Stimulated activated CD8-positive, alpha-beta memory T cell treated with anti-CD3 and anti-CD28 coated beads, Interleukin-15, amount 100 ng/mL, for 1 hour (primary cell): ENCODE measurements around the gene DAB1.
"Not testable (repeated sequence)": the region's sequence is repeated elsewhere in the genome, so short reads cannot be mapped to it uniquely, and the experiment has no call there.

Experiments used
- DNase-seq: peaks from one replicate; pipeline ENCODE4 v3.0.0-alpha.2; 2020; ENCODE audit warnings: low read depth

Gene DAB1

GRCh38 chr1:57117753-57118152, 306.1 kb downstream of the DAB1 start:
- no peak for DNase-seq

DNA sequence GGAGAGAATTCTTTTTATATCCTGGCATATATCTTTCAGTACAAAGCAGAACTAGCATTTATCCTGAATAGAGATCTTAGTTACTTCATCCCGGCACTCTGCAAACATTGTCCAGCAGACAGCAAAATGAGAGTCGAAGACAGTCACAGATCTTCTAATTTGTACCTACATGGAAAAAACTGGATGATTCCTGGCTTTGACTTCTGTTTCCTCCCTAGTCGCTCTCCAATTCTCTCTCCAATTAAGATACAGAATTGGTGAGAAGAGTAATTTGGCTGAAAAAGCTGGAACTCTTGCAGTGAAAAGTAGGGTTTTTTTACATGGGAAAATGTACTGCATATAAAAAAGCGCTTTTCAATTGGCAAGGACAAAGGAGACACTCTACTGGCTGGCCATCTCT, 307.0 kb downstream of the DAB1 start:
- no peak for DNase-seq

- no peak for DNase-seq
These were observed 308.7 kb downstream of the DAB1 start for GRCh38 chr1:57115030-57115614.

DNA sequence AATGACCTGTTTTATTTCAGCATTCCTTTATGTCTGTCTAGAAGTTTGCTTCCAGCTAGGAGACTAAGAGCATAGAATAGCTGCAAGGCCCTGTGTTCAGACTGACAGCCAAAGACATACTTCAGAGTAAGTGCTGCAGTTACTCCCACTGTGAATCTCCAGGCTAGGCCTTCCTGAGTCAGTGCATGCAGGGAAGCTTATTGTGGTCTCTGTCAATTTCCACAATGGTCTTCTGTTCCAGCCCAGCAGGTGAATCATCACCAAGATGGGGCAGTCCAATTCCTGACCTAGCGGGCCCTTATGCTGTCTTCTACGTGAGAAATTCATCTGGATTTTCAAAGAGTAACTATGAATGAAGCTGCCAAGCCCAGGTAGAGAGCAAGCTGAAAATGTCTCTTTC, 311.7 kb downstream of the DAB1 start:
- DNase-seq, result no peak

DNA sequence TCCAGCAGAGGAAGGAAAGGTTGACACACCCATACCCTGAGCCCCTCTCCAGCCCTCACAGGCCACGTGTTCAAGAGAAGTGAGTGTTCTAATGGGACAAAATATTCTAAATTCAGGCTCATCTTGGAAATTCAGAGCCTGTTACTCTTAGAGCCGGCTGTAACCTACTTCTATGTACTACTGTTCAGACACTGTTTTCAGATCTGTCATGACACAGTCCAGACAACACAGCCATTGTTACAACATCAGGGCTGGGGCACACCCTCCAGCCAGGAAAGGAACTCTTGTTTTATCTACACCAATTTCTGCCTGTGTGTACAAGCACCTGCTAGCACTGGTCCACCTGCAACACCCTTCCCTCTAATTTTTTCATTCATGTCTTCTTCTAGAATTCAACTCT, 312.7 kb downstream of the DAB1 start:
- DNase-seq, result no peak

DNA sequence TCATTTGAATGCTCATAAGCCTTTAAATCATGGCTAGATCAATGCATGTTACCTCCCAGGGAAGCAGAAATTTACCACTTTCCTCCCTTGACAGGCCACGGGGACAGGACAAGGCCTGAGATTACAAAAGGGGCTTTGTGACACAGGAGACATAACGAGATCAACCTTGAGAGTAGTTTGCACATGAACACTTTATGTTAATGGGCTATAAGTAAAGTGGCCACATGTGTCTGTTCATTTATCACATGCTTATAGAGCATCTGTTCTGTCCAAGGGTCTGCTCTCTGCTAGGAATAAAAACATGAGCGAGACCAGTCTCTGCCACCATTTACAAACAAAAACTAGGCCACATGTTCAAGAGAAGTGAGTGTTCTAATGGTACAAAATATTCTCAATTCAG, 314.0 kb downstream of the DAB1 start:
- DNase-seq, result no peak

GRCh38 chr1:57109247-57109646, 314.6 kb downstream of the DAB1 start:
- DNase-seq, result no peak

DNA sequence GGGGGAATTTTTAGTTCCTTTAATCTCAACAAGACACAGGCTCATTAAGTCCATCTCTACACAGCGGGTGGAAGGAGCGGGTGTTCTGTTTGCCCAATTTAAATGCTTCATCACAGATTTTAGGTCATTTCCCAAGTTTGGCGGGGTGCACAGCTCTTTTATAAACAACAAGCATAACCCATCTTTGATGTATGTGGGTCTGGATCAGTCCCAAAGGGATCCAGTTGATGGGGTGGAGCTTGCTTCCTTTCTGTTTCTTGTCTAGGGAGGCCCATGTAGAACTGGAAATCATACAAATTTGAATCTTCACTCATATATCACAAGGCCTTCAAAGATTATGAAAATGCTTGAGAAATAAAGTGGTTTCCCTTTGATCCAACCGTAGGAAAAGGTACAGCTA, 317.6 kb downstream of the DAB1 start:
- DNase-seq, result no peak

DNA sequence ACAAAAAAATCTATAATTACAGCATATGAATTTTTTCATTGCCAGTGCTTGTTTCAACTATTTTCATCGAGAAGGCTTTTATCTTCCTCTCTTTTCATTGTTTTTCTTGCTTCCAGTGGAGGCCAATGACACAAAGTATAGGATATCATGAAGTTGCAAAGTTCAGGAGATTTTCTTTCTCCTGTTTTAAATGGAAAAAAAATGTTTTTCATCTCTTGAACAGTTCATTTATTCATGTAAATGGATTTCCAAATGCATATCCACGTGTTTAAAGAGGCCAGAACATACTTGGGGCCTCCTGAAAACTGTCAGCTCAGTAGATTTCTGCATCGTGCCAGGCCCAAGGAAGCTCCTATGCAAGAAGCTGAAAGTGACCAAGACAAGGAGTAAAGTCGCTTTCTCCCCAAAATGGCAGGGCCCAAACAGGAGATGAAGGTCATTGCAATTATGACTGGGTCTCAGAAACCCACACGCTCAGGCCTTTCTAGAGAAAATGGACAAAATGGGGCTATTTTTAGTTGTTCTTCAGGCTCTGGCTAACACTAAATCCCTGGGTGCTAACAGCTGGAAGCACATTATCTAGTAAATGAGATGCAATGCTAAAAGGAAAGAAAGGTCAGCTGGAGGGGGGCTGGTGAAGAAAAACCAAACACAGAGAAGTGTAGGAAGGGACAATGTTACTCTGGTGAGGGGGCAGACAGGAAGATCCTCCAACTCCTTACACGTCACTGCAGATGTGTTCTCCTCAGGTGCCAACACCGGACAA, 321.1 kb downstream of the DAB1 start:
- DNase-seq, result no peak

- DNase-seq, result no peak
These were observed 322.7 kb downstream of the DAB1 start for GRCh38 chr1:57101209-57101608.

DNA sequence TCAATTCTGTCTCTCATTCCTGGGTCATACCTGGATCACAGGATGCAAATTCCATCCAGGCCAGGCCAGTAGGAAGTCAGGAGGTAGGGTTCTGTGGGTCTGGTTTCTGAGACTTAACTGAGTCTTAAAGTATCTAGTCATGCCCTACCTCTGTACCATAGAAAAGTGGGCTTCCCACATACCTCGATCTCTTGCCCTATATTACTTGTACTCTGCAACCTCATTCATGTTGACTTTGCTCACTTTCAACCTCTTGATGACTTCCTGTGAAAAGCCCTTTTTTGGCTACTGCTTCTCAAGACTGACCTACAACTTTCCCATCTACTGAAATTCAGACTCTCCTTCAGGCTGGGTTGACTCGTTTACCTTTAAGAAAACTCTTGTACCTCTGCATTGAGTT, 329.1 kb downstream of the DAB1 start:
- no peak for DNase-seq

- no peak for DNase-seq
These were observed 330.7 kb downstream of the DAB1 start for GRCh38 chr1:57093122-57093521.

GRCh38 chr1:57091642-57092041, 332.2 kb downstream of the DAB1 start:
- DNase-seq, result no peak

DNA sequence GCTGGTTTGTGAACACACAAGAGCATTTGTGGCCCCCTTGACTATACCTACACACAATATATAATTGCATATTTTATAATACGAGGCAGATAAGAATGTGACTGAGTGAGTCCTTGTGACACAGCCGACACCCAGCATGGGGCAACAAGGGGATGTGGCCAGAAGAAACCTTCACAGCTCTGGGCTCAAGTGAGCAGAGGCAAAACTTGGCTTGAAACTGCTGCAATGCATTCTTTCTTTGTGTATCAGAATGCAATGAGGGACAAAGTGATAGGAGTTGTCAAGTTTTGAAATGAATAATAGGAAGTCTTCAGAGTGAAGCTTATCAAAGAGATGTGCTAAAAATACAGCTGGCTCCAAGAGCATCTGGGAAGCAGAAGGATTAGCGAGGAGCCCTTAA, 334.0 kb downstream of the DAB1 start:
- DNase-seq, result no peak

DNA sequence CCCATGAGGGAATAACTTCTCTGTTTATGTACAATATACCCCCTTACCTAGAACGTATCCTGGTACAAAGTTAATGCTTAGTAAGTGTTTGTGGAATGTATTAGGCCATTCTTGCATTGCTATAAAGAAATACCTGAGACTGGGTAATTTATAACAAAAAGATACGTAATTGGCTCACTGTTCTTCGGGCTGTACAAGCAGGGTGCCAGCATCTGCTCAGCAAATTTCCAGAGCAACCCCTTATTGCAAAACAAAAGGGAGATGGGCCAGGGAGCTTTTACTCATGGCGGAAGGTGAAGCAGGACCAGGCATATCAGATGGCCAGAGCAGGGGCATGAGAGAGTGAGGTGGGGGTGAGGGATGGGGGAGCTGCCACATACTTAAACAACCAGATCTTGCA, 334.6 kb downstream of the DAB1 start:
- no peak for DNase-seq

DNA sequence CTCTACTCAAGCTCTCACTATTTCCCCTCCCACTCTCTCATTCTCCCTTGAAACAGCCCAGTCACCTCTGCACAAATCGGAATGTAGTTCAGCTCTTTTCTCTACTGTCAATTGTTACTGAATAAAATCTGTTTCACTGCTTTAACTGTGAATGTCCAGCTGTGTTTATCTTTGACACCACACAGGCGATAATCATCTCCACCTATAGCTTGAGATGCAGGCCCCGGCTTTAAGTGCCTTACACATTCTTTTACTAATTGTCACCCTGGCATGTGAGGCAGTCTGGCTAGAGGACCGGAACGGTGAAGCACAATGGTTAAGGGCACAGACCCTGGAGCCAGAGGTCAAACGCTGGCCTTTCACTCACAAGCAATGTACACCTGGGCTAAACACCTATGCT, 335.2 kb downstream of the DAB1 start:
- DNase-seq, result no peak

- DNase-seq, result not testable (repeated sequence)
These were observed 336.2 kb downstream of the DAB1 start for GRCh38 chr1:57087660-57088059.

GRCh38 chr1:57086154-57086553, 337.7 kb downstream of the DAB1 start:
- no peak for DNase-seq

DNA sequence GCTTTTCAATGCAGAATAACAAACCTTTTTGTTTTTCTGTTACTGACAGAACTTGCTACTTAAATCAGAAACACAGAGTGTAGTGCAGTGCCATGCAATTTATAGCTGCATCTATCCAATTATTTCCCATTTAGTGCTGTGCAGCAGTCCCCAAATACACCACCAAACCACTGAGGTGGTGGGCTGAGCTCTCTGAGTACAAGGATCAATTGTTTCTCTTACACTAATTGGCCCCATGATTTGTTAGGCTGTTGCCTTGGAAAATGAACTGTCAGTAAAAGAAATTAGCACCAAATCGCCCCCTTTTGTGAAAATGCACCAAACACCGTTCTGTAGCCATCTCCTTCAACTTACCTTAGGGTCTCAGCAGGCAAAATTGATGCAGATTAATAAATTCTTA, 339.2 kb downstream of the DAB1 start:
- no peak for DNase-seq

DNA sequence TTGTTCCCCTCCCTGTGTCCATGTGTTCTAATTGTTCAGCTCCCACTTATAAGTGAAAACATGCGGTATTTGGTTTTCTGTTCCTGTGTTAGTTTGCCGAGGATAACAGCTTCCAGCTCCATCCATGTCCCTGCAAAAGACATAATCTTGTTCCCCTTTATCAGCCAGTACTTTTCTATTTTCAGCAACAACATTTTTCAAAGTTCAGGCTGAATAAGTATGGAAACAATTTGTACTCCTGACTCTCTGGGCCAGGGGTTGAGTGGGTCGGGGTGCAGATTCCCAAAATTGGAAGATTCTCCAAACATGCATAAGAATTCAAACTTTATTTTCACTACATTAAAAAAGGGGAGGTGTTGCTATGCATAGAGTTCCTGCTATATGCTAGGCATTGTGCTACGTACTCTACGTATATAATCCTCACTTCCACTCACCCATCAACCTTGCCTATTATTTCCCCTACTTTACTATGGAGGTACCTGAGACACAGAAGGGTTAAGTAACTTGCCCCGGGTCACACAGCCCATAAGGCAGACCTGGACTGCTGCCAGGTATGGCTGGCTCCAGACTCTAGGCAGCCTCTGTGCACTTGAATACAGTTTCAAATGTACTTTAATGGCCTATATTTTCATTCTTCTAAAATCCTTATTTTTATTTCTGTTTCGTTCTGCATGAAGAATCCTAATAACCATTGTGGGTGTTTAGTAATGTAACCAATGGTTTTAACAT, 341.0 kb downstream of the DAB1 start:
- DNase-seq, result no peak

DNA sequence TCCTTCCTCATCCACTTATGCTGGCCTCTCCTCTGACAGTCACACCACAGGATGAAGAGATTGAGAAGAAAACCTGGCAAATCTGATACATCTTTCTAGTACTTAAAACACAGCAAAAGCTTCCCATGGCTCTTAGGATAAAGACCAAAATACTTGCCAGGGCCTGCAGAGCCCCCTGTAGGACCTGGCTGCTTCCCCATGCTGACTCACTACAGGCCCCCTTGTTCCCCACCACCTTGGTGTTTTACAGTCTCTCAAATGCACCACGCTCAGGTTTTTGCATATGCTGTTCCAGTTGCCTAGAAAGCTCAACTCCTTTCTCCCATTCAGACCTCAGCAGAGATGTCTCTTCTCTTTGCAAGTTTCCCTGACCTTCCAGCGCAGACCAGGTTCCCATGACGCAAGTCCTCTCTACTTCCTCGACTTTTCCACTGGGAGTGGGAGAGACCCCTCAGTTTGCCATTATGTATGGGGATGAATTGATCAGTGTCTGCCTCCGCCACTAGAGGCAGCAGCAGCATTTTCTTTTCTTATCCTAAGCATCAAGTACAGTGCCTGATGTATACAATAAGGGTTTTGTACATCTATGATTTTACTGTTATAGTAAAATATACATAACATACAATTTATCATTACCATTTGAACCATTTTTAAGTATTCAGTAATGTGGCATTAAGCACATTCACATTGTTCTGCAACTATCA, 344.3 kb downstream of the DAB1 start:
- DNase-seq, result no peak

DNA sequence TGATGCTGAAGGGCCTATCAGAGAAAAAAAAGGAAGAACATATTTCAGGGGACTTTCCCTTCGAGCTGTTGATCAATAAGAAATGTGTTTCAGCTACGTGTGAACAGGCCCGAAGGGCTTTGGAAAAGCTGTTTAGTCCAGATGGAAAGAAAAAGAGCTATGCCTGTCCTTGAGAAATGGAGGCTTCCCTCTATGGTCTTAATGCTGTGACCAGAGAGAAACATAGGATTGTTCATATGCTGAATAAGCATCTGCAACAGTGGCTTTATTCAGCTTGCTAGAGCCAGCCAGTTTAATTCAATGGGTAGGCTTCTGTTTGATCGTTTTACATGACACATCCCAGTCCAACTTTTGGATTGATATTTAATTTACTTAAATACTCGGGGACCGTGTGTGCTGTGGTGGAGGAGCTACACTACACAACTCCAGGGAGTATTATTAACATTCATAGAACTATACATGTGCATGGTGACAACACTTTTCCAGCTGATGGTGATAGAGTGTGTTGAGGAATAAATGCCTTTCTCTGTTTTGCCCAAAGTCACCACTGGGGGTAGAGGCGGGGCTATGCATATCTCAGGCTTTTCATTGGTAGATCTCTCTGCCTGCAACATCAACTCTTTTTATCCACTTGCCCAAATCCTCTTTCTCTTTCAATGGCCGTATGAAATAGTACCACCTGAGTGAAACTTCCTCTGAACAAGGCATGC, 351.3 kb downstream of the DAB1 start:
- no peak for DNase-seq
